Stomach (tissue), 4 donors: ENCODE measurements around the gene MRPL2.

Experiments used
- EP300 ChIP-seq: sonication (generic); formaldehyde crosslinking; IDR thresholded peaks from one replicate; pipeline ENCODE4 v1.6.1; 2017; ENCODE audit warnings: antibody characterized with exemption
- POLR2A ChIP-seq, 4 donors: fragments of 450-650 bp; IDR thresholded peaks; one replicate each; pipeline ENCODE4 v1.6.1; 2016; ENCODE audit warnings: antibody characterized with exemption in 4 of 4, control low read depth in 2 of 4, mild to moderate bottlenecking in 1 of 4, moderate library complexity in 1 of 4
- POLR2AphosphoS5 ChIP-seq, 3 donors: sonication (generic); formaldehyde crosslinking; IDR thresholded peaks; one replicate each; pipeline ENCODE4 v1.6.1; 2016; ENCODE audit warnings: antibody characterized with exemption in 3 of 3
- TF ChIP-seq, protein P1 (sequence below), 7 experiments: fragments of 450-650 bp in 4 of 7; fragments of 200-600 bp in 3 of 7; sonication (generic) in 3 of 7; IDR thresholded peaks; one replicate each; pipeline ENCODE4 v1.5.1; 2016 to 2019; ENCODE audit warnings: antibody characterized with exemption in 7 of 7, control low read depth in 2 of 7, mild to moderate bottlenecking in 1 of 7

DNA sequence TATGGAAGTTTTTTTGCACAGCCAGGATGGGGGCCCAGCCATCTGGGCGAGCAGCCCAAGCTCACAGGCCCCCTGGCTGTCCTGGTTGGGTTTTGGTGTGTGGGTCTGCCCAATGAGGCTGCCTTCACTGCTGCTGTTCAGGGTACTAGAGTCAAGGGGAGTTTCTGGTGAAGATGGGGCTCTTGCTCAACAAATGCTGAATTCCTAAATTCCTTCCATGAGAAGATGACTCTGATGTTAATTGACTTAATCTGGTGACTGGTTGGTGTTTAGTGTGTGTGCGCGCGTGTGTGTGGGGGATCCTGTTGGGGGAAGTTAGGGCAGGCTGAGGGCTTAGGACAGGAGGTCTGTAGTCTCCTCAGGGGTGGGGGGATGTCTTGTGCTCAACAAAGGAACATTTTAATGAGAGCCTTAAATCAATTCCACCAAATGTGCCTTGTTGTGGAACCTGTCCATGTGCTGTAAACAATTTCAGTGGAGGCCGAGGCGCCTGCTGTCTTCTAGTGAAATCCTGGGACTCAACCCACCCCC lies 18.8 kb upstream of the MRPL2 start:
- TF ChIP-seq, protein P1, sequence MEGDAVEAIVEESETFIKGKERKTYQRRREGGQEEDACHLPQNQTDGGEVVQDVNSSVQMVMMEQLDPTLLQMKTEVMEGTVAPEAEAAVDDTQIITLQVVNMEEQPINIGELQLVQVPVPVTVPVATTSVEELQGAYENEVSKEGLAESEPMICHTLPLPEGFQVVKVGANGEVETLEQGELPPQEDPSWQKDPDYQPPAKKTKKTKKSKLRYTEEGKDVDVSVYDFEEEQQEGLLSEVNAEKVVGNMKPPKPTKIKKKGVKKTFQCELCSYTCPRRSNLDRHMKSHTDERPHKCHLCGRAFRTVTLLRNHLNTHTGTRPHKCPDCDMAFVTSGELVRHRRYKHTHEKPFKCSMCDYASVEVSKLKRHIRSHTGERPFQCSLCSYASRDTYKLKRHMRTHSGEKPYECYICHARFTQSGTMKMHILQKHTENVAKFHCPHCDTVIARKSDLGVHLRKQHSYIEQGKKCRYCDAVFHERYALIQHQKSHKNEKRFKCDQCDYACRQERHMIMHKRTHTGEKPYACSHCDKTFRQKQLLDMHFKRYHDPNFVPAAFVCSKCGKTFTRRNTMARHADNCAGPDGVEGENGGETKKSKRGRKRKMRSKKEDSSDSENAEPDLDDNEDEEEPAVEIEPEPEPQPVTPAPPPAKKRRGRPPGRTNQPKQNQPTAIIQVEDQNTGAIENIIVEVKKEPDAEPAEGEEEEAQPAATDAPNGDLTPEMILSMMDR (IDR thresholded peaks at IDR 0.05) = no peak
- no peak for TF ChIP-seq EP300
- no peak for TF ChIP-seq POLR2A (IDR thresholded peaks at IDR 0.05)
- TF ChIP-seq POLR2AphosphoS5 (IDR thresholded peaks at IDR 0.05) = no peak
